ENCODE measurements around the gene CYTH1. TPM values are rescaled to one million over a fixed set of nuclear protein-coding genes. Genes with fewer than 3 reads are reported as not detected.

CYTH1 gene
- total and polyA plus RNA-seq, 4 donors, result 15.4 to 32.1 (median 20.6) TPM

GRCh38 chr17:78808163-78808562 is 26.1 kb upstream of the CYTH1 start:
- TF ChIP-seq MAX (IDR thresholded peaks at IDR 0.05), result no peak
- TF ChIP-seq HNF4A (conservative IDR thresholded peaks at IDR 0.05), result no peak
- TF ChIP-seq GABPA (IDR thresholded peaks at IDR 0.05 in 1 of 2, conservative IDR thresholded peaks at IDR 0.05 in 1 of 2), result no peak
- TF ChIP-seq SP1 (IDR thresholded peaks at IDR 0.05), result no peak
- no peak for TF ChIP-seq EGR1 (IDR thresholded peaks at IDR 0.05; ENCODE audit: low read depth in 2 of 2)
- no peak for TF ChIP-seq REST (IDR thresholded peaks at IDR 0.05)
- TF ChIP-seq RXRA (IDR thresholded peaks at IDR 0.05), result no peak
- no peaks in the 10 kb centered on the region for H3K9me3 ChIP-seq (ENCODE audit: control insufficient read depth in 4 of 4, low read length in 3 of 4)
- no peak overlapping the region for H3K27ac ChIP-seq (ENCODE audit: low read depth in 1 of 2, low read length in 2 of 2)
- no peaks in the 10 kb centered on the region for H3K4me1 ChIP-seq (ENCODE audit: control insufficient read depth in 4 of 4, insufficient read depth in 4 of 4, low read length in 3 of 4)
- peaks cover 36 to 86% (median 45%) of the 10 kb centered on the region in 4 donors for H3K36me3 ChIP-seq (ENCODE audit: control insufficient read depth in 4 of 4, insufficient read depth in 3 of 4, low read depth in 1 of 4, low read length in 3 of 4)
- DNase-seq (ENCODE audit: low spot score), result no peak
- 95% methylated on average over 4 of the region's 4 CpGs for WGBS
- H3K27me3 ChIP-seq (ENCODE audit: control insufficient read depth in 4 of 4, insufficient read depth in 4 of 4, low read length in 3 of 4), result no peaks in the 10 kb centered on the region
- H3K9ac ChIP-seq (ENCODE audit: low read depth in 1 of 2, low read length in 2 of 2), result no peak overlapping the region
- no peak overlapping the region for H3K4me3 ChIP-seq (ENCODE audit: low read depth in 1 of 3, low read length in 3 of 3)

GRCh38 chr17:78806451-78806850 is 24.4 kb upstream of the CYTH1 start:
- no peaks in the 10 kb centered on the region for H3K4me1 ChIP-seq (ENCODE audit: control insufficient read depth in 4 of 4, insufficient read depth in 4 of 4, low read length in 3 of 4)
- TF ChIP-seq SP1 (IDR thresholded peaks at IDR 0.05) (no peak), CTCF (IDR thresholded peaks at IDR 0.05; ENCODE audit: low read depth, low read length, missing input control) (no peak)
- WGBS, result 84% methylated on average over 9 of the region's 9 CpGs
- no peak for DNase-seq (ENCODE audit: low spot score)
- H3K9ac ChIP-seq (ENCODE audit: low read depth in 1 of 2, low read length in 2 of 2), result no peak overlapping the region
- peaks cover 26 to 84% (median 43%) of the 10 kb centered on the region in 4 donors for H3K36me3 ChIP-seq (ENCODE audit: control insufficient read depth in 4 of 4, insufficient read depth in 3 of 4, low read depth in 1 of 4, low read length in 3 of 4)
- no peaks in the 10 kb centered on the region for H3K9me3 ChIP-seq (ENCODE audit: control insufficient read depth in 4 of 4, low read length in 3 of 4)
- H3K27ac ChIP-seq (ENCODE audit: low read depth in 1 of 2, low read length in 2 of 2), result no peak overlapping the region
- no peaks in the 10 kb centered on the region for H3K27me3 ChIP-seq (ENCODE audit: control insufficient read depth in 4 of 4, insufficient read depth in 4 of 4, low read length in 3 of 4)
- H3K4me3 ChIP-seq (ENCODE audit: low read depth in 1 of 3, low read length in 3 of 3), result no peak overlapping the region

- peaks cover 23 to 78% (median 38%) of the 10 kb centered on the region in 4 donors for H3K36me3 ChIP-seq (ENCODE audit: control insufficient read depth in 4 of 4, insufficient read depth in 3 of 4, low read depth in 1 of 4, low read length in 3 of 4)
- no peaks in the 10 kb centered on the region for H3K9me3 ChIP-seq (ENCODE audit: control insufficient read depth in 4 of 4, low read length in 3 of 4)
- H3K9ac ChIP-seq (ENCODE audit: low read depth in 1 of 2, low read length in 2 of 2), result peak overlapping the region in 1 of 2 donors; percentile 43
- WGBS, result 90% methylated on average over 14 of the region's 14 CpGs
- no peaks in the 10 kb centered on the region for H3K4me1 ChIP-seq (ENCODE audit: control insufficient read depth in 4 of 4, insufficient read depth in 4 of 4, low read length in 3 of 4)
- DNase-seq (ENCODE audit: low spot score), result no peak
- no peak overlapping the region for H3K4me3 ChIP-seq (ENCODE audit: low read depth in 1 of 3, low read length in 3 of 3)
- no peaks in the 10 kb centered on the region for H3K27me3 ChIP-seq (ENCODE audit: control insufficient read depth in 4 of 4, insufficient read depth in 4 of 4, low read length in 3 of 4)
- peak overlapping the region in 1 of 2 donors; percentile 7 for H3K27ac ChIP-seq (ENCODE audit: low read depth in 1 of 2, low read length in 2 of 2)
- no peak for TF ChIP-seq JUND (IDR thresholded peaks at IDR 0.05)
- no peak for TF ChIP-seq SP1 (IDR thresholded peaks at IDR 0.05)
- TF ChIP-seq HNF4G (IDR thresholded peaks at IDR 0.05), result no peak
- no peak for TF ChIP-seq ATF3 (IDR thresholded peaks at IDR 0.05)
- TF ChIP-seq RXRA (IDR thresholded peaks at IDR 0.05), result no peak
- TF ChIP-seq RAD21 (IDR thresholded peaks at IDR 0.05), result no peak
- TF ChIP-seq NR2F2 (IDR thresholded peaks at IDR 0.05), result no peak
- TF ChIP-seq HNF4A (conservative IDR thresholded peaks at IDR 0.05), result no peak
Measured at GRCh38 chr17:78805301-78805700, 23.2 kb upstream of the CYTH1 start.
